Stimulated activated CD8-positive, alpha-beta memory T cell treated with anti-CD3 and anti-CD28 coated beads, Interleukin-4, amount 100 ng/mL, for 24 hours (primary cell): ENCODE results near the gene KRT36.

Source experiments
- DNase-seq: peaks from one replicate; pipeline ENCODE4 v3.0.0-alpha.2; 2020; ENCODE audit warnings: low read depth

The KRT36 gene

DNA sequence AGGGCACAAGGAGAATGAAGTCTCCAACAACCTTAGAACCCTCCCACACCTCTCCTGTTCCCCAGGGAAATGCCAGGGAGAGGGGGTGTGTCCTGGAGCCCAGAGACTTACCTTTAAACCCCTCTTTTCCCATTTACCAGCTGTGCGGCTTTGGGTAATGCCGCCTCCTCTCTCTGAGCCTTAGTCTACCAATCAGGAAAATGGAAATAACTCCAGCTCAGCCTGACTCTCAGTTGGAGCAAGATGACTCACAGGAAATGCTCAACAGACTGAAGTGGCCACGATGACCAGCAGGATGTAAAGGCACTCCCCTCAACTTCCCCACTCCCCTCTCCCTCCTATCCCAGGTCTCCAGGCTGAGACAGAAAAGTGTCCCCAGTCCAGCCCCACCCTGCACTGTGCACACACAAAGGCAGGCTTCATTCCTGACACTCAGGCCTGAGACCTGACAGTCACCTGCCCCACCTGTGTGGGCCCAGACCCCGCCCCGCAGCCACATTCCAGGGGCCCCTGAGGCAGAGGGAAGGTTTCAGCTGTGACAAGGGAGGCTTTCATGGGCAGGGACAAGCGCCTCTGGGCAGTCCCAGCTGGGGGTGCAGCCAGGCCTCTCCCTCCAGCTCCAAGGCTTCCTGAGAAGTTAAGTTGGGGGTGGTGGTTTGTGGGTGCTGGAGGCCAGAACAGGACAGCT lies 32.0 kb upstream of the KRT36 start:
- DNase-seq = no peak

DNA sequence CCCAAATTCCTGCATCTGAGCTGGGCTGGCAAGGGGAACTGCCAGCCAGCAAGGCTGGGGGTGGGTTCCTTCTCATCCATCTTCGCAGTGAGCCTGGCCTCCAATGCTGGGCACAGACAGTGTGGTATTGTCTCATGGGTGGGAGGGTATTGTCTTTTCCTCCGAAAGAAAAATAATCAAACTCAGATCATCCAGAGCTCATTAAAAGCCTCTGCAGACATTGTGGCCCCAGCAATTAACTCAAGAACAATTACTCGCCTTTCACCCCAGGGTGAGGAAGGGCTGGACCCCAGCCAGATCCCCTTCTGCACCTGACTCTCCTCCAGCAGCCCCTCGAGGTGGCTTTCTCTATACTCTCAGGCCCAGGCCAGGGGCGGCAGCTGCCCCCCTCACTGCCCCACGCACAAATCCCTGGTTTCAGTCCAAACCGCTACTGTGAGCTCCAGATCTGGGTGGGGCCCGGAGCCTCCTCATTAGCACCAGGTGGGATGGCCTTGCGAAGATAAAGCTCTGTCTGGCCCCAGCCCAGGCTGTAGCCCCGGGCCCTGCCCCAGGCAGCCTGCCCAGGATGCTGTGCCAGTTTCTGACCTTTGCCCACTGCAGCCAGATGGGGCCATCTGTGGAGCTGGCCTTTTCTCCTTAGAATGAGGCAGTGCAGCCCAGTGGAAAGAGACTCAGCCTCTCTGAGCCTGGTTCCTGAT lies 31.3 kb upstream of the KRT36 start:
- DNase-seq = no peak

DNA sequence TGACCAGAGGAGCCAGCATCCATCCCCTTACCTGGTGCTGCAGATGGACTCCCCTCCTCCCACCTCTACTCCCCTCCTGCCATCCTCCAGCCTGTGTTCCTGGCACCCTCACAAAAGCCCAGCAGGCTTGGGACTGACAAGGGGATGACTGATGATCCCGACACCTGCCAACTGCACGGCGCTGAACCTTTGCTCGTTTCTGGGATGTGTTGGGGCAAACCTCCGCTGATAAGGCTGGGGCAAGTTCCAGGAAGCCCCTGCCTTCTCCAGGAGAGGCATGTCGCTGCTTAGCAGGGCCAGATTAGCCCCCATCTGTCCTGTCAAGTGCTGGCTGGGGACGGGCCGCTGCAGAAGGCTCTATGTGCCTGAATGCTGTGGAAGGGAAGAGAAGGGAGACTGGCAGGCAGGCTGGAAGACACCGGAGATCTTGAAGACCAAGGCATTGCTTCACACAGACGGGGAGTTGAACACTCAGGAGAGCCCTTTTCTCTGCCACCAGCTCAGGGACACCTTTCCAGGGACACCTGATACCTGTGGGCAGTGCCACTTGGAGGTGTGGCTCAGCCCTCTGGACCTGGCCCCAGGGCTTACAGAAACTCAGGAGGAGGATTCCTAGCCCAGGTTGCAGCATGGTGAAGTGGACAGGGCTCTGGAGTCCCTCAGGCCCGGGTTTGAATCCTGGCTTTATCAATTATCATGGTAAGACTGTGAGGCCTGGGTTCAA lies 30.0 kb upstream of the KRT36 start:
- no peak for DNase-seq

DNA sequence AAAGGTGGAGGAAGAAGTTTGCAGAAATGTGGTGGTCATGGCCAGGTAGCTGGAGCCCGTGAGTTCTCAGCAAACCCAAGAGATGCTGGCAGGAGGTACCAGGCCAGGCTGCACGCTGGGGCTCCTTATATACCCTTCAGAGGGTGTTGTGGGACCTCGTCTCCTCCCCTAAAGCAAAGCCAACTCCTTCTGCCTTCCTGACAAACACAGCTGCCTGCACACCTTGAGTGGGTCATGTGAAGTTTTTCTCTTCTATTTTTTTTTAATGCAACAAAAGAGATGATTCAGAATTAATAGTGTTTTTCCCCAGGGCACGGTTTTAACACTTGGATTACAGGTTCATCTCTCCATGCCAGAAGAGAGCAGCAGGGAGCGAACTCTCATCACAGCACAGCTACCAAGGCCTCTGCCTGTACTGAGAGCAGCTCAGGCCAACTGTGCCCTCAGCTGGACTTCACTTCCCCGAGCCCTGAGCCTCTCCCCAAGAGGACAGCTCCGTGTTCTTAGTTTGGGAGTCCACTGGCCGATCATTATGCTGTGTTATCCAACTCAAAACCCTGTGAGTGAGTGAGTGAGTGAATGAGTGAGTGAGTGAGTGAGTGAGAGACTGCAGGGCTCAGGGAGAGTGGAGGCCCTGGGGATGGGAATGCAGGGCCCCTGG lies 29.2 kb upstream of the KRT36 start, which contains the start of gene KRT15:
Gene KRT15, minus strand, starts transcription at position 102 of the 661 bp plus-strand sequence. Its CDS starts 63 bp downstream, at position 39.
- no peak for DNase-seq

DNA sequence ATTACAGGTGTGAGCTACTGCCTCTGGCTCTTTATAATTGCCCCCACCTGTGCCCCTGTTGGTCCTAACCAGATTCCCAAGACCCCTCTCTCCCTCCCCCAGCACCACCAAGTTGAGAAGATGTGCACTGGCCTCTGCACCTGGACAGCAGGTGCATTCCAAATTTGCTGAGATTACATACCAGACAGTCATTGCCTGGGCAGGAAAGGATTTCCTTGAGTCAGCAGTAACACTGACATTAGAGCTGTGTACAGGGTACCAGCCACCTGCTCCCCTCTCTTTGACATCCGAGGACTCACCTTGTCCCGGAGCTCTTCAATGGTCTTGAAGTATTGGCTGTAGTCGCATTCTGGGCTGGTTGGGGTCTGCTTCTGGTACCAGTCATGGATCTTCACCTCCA lies 28.3 kb upstream of the KRT36 start:
- DNase-seq = no peak

DNA sequence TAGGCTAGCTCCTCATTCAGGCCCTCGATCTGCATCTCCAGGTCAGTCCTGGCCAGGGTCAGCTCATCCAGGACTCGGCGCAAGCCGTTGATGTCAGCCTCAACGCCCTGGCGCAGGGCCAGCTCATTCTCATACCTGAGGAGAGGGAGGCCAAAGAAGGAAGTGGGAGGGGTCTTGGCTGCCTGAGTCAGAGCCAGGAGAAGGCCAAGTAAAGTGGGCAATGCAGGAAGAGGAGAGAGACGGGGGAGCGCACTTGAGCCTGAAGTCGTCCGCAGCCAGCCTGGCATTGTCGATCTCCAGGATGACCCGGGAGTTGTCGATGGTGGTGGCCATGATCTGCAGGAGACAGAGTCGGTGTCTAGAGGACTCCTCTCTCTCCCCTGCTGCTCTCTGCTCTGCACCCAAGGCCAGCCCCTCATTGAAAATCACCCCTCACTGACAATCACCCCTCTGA lies 27.1 kb upstream of the KRT36 start:
- no peak for DNase-seq

DNA sequence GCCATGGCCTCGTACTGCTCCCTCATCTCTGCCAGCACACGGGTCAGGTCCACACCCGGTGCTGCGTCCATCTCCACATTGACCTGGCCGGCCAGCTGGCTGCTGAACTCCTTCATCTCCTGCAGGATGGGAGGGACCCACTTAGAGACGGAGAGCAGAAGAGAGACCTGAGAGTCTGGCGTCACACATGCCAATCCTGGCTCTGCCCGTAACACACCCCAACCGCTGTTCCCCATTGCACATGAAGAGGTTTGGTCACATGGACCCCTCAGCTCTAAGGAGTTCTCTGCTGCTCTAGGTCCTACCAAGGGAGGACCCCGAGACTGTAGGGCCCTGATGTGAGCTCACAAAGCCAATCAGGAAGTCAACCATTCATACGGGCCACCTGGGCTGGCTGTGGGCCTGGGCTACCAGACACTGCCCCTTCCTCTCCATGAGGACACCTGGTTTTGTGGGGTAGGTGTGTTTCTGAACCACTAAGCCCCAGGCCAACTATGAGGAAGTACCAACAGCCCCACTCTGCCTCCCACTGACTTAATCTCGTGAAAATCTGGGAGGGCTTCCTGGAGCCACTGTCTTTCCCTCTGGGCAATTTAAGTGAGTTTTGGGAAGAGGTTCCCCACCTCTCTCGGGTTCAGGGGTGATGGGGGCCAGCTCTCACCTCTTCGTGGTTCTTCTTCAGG lies 26.6 kb upstream of the KRT36 start:
- DNase-seq = no peak

DNA sequence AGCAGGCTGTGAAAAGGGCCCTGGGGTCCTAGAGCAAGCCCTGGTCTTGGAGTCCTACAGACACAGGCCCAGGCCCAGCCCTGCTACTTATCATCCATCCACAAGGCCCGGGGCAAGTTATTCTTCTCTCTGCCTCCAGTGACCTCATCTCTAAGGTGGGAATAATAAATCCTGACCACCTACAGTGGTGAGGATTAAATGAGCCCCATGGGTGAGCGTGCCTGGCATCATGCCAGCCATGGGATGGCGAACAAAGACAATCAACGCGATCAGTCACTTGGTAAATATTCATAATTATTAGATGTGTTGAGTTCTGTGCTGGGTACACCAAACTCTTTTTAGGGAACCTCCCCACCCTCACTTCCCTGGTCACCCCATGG lies 23.4 kb upstream of the KRT36 start:
- DNase-seq = no peak

DNA sequence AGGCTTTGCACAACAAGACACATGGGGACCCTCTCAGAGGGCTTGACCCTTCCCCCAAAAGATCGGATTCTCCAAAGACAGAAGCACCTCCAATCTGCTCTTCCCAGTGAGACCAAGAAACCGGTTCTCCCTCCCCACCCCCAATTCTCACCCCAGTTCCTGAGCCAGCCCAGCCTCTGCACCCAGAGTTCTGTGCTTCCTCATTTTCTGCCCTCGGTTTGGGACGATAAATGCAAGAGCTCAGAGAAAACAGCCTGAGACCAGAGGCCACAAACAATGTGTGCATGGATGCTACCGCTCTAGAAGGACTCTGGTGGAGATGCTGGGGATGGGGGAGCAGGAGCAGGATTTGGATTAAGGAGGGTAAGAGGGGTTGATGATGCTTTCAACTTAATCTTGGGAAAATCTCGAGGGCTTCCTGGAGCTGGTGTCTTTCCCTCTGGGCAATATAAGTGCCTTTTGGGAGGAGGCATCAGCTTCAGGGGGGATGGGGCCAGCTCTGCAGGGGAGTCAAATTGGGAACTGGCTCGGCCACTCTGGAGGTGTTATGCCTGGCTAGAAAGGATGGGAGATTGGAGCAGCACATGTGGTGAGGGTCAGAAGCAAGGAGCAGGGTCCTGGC lies 22.9 kb upstream of the KRT36 start:
- no peak for DNase-seq

DNA sequence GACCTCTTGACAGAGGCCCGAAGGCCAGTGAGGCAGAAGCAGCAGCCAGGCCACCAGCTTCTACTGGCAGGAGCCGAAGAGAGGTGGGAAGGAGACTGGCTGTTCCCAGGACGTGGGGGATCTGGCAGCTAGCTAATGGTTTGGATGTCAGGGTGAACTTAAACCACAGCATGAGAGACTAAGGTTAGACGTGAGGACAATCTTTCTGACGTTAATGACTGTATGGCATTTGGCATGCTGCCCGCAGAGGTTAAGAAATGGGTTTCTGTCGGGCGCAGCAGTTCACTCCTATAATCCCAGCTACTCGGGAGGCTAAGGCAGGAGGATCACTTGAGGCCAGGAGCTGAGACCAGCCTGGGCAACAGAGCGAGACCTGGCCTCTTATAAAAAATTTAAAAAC lies 22.0 kb upstream of the KRT36 start:
- DNase-seq = no peak

DNA sequence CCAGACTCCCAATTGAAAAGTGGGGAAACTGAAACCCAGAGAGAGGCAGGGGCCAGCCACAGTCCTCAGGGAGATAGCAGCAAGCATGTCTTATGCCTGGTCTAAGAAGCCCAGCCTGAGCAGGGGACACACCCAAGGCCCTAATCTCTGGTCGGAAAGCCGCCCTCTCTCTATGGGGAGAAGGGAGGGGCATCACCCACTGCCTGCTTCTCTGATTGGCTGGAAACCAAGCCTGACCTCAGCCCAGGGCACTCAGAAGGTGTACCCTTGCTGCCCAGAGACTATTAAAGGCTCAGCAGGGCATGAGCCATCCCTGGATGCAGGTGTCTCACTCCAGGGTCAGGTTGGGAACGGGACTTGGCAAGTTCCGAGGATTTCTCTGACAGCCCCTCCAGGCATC lies 21.4 kb upstream of the KRT36 start:
- DNase-seq = no peak

DNA sequence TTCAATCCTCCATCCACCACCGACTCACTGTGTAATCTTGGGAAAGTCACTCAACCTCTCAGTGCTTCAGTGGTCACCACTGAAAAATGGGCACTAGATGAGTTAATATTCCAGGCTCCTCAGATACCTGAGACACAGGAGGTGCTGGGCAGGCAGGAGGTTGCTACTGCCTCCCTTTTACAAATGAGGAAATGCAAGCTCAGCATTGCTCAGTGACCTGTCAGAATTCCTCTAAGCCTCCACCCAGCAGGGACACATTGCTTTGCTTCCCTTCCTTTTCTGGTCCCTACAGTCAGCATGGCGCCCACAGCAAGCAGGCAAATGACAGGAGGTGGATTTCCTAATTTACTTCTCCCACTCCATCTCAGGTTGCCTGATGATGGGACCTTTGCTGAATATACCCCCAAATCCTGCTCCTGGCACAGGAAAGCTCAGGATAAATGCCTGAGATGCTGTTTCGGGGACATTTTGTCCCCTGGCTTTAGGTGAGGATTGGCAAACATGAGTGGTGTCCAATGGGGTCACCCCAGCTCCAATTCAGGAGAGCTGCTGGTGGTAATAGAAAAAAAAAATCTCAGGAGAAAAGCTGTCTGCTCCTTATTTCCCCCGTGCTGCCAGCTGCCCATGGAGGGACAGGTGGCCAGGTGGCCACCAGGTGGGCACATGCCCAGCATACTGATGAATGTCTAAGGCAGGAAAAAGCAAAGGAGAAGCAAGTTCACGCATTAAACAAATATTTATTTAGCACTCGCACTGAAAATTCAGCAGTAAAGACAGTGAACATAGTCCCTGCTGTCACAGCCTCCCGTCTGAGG lies 20.7 kb upstream of the KRT36 start:
- DNase-seq = no peak

DNA sequence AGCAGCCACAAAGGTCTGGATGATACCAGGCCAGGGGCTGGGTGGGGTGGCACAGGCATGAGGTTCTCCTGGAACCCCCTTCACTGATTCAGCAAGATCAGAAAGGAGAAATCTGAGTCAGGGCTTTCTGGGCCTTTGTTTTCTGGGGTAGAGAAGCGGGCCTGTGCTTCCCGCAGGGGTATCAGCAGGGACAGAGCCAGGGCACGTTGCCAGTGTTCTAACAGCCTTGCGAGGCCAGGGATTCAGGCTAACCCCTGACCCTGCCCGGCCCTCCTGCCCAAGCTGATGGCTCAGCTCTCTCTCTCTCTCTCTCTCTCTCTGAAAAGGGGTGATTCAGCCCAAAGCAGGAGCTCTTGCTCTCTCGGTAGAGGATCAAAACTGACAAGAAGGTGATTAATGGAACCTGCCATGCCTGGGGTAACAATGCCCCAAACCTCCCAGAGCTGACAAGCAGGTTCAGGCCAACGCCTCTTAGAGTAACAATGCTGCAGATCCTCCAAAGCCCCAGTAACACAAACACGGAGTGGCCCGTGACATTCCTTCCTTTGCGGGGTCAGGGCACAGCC lies 17.7 kb upstream of the KRT36 start:
- no peak for DNase-seq

DNA sequence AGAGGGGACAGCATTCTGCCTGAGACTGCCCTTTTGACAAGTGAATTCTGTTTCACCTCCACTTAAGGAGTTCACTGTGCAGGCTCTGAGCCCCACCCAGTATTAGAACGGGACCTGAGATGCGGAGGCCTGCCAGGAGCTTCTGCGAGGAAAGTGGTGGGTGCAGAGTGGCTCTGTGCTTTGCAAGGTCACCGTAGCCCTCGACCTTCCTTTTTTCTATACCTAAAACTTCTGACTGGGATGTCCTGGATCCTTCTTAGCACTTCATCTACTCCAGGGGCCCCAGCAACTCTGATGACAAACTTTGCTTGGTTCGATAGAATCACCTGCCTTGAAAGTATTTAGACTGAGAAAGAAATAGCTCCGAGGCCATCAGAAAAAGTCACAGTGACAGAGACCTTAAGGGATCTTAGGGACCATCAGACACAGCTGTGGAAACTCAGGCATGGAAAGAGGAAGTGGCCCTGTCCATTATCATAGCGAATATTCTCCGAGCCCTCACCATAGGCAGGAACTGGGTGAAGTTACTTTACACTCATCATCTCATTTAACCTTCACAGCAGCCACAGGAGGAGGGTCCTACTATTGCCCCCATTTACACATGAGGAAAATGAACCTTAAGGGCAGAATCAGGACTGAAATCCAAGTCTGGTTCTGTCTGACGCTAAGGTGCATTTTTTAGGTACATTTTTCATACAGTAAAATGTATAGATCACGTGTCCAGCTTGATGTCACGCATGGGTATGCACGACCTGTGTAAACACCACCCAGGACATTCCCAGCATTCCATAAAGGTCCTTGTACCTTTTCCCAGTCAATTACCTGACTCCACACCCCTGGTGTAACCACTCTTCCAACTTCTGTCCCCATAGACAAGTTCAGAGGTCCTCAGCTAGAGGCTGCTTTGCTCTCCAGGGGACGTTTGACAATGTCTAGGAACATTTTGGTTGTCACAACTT lies 16.4 kb upstream of the KRT36 start:
- no peak for DNase-seq

DNA sequence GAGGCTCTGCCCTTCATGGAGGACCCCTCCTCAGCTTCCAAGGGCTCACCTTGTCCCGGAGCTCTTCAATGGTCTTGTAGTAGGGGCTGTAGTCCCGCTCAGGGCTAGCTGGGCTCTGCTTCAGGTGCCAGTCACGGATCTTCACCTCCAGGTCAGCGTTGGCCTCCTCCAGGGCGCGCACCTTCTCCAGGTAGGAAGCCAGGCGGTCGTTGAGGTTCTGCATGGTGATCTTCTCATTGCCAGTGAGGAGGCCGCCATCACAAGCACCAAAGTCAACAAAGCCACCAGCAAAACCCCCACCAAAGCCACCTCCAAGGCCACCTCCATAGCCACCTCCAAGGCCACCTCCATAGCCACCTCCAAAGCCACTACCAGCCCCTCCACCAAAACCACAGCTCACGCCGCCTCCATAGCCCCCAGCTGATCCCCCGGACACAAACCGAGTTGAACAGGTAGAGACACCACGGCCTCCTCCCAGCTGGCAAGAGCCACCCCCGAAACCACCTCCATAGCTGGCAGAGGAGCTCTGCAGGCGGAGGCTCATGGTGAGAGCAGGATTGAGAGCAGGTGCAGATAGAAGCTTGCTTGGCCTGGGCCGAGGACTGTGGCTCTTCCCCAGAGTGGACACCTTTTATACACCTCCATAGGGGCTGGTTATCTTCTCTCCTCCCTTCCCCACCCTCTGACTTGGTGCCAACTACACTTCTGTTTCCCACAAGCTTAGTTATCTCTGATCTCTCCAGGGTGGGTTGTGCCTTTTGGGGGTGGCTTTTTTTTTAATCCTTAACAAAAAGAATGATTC lies 15.5 kb upstream of the KRT36 start, which contains the start of gene KRT13:
Gene KRT13, minus strand, starts transcription at position 606 of the 802 bp plus-strand sequence. Its CDS starts 62 bp downstream, at position 544.
- no peak for DNase-seq

DNA sequence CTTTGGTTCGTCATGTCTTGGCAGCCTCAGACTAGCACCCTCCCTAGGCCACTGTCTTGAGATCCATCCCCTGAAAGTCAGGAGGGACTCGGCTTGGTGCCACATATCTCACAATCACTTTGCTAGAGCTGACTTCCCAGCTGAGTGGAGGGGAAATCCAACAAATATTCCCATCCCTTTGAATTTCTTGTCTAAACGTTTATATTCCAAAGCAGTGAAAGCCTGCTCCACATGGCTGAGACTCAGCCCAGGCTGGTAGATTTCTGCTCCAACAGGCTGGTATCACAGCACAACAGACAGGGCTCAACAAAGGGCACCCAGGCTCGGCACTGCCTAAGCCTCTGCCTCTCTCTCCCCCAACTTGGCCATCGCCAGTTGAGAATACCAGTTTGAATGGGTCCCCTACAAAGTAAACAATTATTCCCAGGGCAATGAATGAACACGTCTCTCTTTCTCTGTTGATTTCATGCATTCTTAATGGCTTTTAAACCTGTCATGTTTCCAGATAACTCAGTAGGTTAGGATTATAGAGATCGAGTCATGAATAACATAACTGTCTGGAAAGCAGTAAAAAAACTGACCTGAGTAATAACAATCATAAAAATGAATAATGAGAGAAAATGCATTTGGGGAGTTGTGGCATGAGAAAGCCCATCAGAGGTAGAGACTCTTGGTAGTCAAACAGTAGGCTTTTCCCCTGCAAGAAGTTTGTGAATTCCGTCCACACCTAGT lies 14.7 kb upstream of the KRT36 start:
- DNase-seq = no peak

DNA sequence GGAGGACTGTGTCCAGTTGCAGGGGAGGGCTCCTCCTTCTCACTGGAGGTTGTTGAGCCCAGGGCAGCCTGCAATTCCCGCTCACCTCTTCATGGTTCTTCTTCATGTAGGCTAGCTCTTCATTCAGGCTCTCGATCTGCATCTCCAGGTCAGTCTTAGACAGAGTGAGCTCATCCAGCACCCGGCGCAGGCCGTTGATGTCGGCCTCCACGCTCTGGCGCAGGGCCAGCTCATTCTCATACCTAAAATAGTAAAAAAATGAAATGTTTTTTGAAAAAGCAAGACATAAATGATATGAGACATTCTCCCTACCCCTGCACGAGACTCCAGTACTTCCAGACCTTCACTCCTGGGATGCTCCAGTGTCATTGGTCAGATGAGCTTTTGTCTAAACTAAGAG lies 13.5 kb upstream of the KRT36 start:
- DNase-seq = no peak
